Fibroblast of skin of right biceps (primary cell): ENCODE measurements around the gene PSRC1.
"Not testable (repeated sequence)": the region's sequence is repeated elsewhere in the genome, so short reads cannot be mapped to it uniquely, and the experiment has no call there.

Experiments
- DNase-seq: peaks from one replicate; pipeline ENCODE4 v3.0.0-alpha.2; 2013

Gene PSRC1

GRCh38 chr1:109282952-109283747 is at the start of gene PSRC1:
Gene PSRC1 (minus strand): TSS chr1:109283145.
- peak; percentile 97 for DNase-seq

GRCh38 chr1:109331113-109331512 is 48.2 kb upstream of the PSRC1 start:
- no peak for DNase-seq

- DNase-seq = no peak
Observed at GRCh38 chr1:109327285-109327684, 44.3 kb upstream of the PSRC1 start.

GRCh38 chr1:109322974-109323373 is 40.0 kb upstream of the PSRC1 start:
- DNase-seq = no peak

- DNase-seq = no peak
Observed at GRCh38 chr1:109319114-109319513, 36.2 kb upstream of the PSRC1 start.

- DNase-seq = no peak
Observed at GRCh38 chr1:109316506-109316905, 33.6 kb upstream of the PSRC1 start.

GRCh38 chr1:109315288-109315687 is 32.3 kb upstream of the PSRC1 start:
- no peak for DNase-seq

- peak; percentile 46 for DNase-seq
Observed at GRCh38 chr1:109314795-109315194, 31.9 kb upstream of the PSRC1 start.

- peak; percentile 21 for DNase-seq
Observed at GRCh38 chr1:109312978-109313775, 30.2 kb upstream of the PSRC1 start.

- DNase-seq = no peak
Observed at GRCh38 chr1:109312246-109312645, 29.3 kb upstream of the PSRC1 start.

- no peak for DNase-seq
Observed at GRCh38 chr1:109309347-109309746, 26.4 kb upstream of the PSRC1 start.

- DNase-seq = no peak
Observed at GRCh38 chr1:109307274-109308021, 24.5 kb upstream of the PSRC1 start.

- DNase-seq = no peak
Observed at GRCh38 chr1:109306832-109307273, 23.9 kb upstream of the PSRC1 start, which contains the start of gene MYBPHL. Gene MYBPHL (minus strand): TSS chr1:109307011. CDS start chr1:109306991, 20 bp downstream.

GRCh38 chr1:109305991-109306390 is 23.0 kb upstream of the PSRC1 start:
- not testable (repeated sequence) for DNase-seq

- DNase-seq = no peak
Observed at GRCh38 chr1:109304226-109304920, 21.4 kb upstream of the PSRC1 start.

GRCh38 chr1:109301874-109302273 is 18.9 kb upstream of the PSRC1 start:
- no peak for DNase-seq

GRCh38 chr1:109300650-109301151 is 17.8 kb upstream of the PSRC1 start:
- no peak for DNase-seq

- peak; percentile 68 for DNase-seq
Observed at GRCh38 chr1:109299558-109300343, 16.8 kb upstream of the PSRC1 start.

GRCh38 chr1:109298666-109299557 is 16.0 kb upstream of the PSRC1 start:
- DNase-seq = peak; percentile 95

GRCh38 chr1:109296782-109297181 is 13.8 kb upstream of the PSRC1 start:
- DNase-seq = no peak
